H1 (cell line): ENCODE data around the gene TLE2. TPM values are rescaled to one million over a fixed set of nuclear protein-coding genes. Genes with fewer than 3 reads are reported as not detected.

ENCODE experiments used
- ASH2L ChIP-seq: fragments of 200-600, 300-600 bp; sonication (generic); IDR thresholded peaks from one replicate; pipeline ENCODE4 v1.7.1; 2017; ENCODE audit warnings: low read length
- ATF2 ChIP-seq: IDR thresholded peaks from 2 replicates; pipeline ENCODE4 v1.6.1; 2012; ENCODE audit warnings: low read length, inconsistent platforms
- ATF3 ChIP-seq: IDR thresholded peaks from 2 replicates; pipeline ENCODE4 v1.6.1; 2011; ENCODE audit warnings: low read depth, mild to moderate bottlenecking, low read length; ENCODE audit not compliant: insufficient read depth
- CEBPB ChIP-seq: IDR thresholded peaks from 2 replicates; pipeline ENCODE4 v1.6.1; 2012; ENCODE audit warnings: low read depth, low read length
- EZH2 ChIP-seq: fragments of 200-600 bp; sonication (generic); IDR thresholded peaks from 2 replicates; pipeline ENCODE4 v1.7.1; 2012; ENCODE audit warnings: low read depth, mild to moderate bottlenecking, moderate library complexity, low read length, inconsistent platforms; ENCODE audit not compliant: severe bottlenecking
- NANOG ChIP-seq: IDR thresholded peaks from 2 replicates; pipeline ENCODE4 v1.6.1; 2011; ENCODE audit warnings: low read length, low read depth, mild to moderate bottlenecking, inconsistent platforms; ENCODE audit not compliant: insufficient read depth, poor library complexity, severe bottlenecking
- PHF8 ChIP-seq: fragments of 200-600 bp; sonication (generic); conservative IDR thresholded peaks from 2 replicates; pipeline ENCODE4 v1.7.1; 2012; ENCODE audit warnings: low read depth, mild to moderate bottlenecking, inconsistent platforms, low read length, moderate library complexity
- POLR2A ChIP-seq, 2 experiments: IDR thresholded peaks; 1 replicate in 1 of 2; 2 replicates in 1 of 2; pipeline ENCODE4 v1.6.1; 2011; ENCODE audit warnings: low read depth in 2 of 2, low read length in 2 of 2, mild to moderate bottlenecking in 2 of 2; ENCODE audit errors: control extremely low read depth in 1 of 2
- POLR2AphosphoS5 ChIP-seq: IDR thresholded peaks from 2 replicates; pipeline ENCODE4 v1.6.1; 2011; ENCODE audit warnings: low read depth, low read length
- RAD21 ChIP-seq, 2 experiments: IDR thresholded peaks in 1 of 2; conservative IDR thresholded peaks in 1 of 2; 2 replicates each; pipeline ENCODE4 v1.6.1; 2011; ENCODE audit warnings: low read depth in 2 of 2, low read length in 2 of 2, improper control_type of control experiment in 1 of 2, inconsistent platforms in 1 of 2, mild to moderate bottlenecking in 1 of 2, moderate library complexity in 1 of 2
- RFX5 ChIP-seq: IDR thresholded peaks from 2 replicates; pipeline ENCODE4 v1.6.1; 2011; ENCODE audit warnings: low read depth, low read length, improper control_type of control experiment, borderline replicate concordance
- SAP30 ChIP-seq: fragments of 300-600 bp; sonication (generic); IDR thresholded peaks from 2 replicates; pipeline ENCODE4 v1.7.1; 2012; ENCODE audit warnings: low read length, moderate library complexity, mild to moderate bottlenecking, inconsistent platforms; ENCODE audit not compliant: insufficient read depth, insufficient replicate concordance
- SIN3A ChIP-seq, 2 experiments: IDR thresholded peaks in 1 of 2; conservative IDR thresholded peaks in 1 of 2; 2 replicates each; pipeline ENCODE4 v1.6.1; 2011 to 2012; ENCODE audit warnings: low read length in 2 of 2, improper control_type of control experiment in 1 of 2, low read depth in 1 of 2, mild to moderate bottlenecking in 1 of 2
- SIX5 ChIP-seq: IDR thresholded peaks from 2 replicates; pipeline ENCODE4 v1.6.1; 2011; ENCODE audit warnings: mild to moderate bottlenecking, low read depth, low read length
- SP4 ChIP-seq: IDR thresholded peaks from 2 replicates; pipeline ENCODE4 v1.6.1; 2012; ENCODE audit warnings: low read length, inconsistent platforms
- TEAD4 ChIP-seq: IDR thresholded peaks from 2 replicates; pipeline ENCODE4 v1.6.1; 2012; ENCODE audit warnings: low read depth, low read length, inconsistent platforms, mixed read lengths
- YY1 ChIP-seq: IDR thresholded peaks from 2 replicates; pipeline ENCODE4 v1.6.1; 2011; ENCODE audit warnings: low read depth, mild to moderate bottlenecking, low read length
- ZNF274 ChIP-seq: IDR thresholded peaks from 2 replicates; pipeline ENCODE4 v1.7.0; 2012; ENCODE audit warnings: low read length, borderline replicate concordance; ENCODE audit errors: extremely low read depth
- polyA plus RNA-seq, 7 experiments: library from polyadenylated mRNA; depleted of rRNA in 3 of 7; stranded (reverse) in 5 of 7; unstranded in 2 of 7; fragments of >200 nt in 5 of 7; fragments of 200-250 nt in 2 of 7; gene quantifications; 1 replicate in 5 of 7; 2 replicates in 1 of 7; 4 replicates in 1 of 7; pipeline versions ENCODE4 v1.2.1 to v1.2.3, GENCODE V29; 2011 to 2013; ENCODE audit warnings: missing spikeins in 2 of 7, mixed read lengths in 2 of 7
- total RNA-seq: library from RNA; stranded (reverse); fragmentation: NEBNext Ultra II Directional; extraction: Animal tissue kit (Norgen Biotek cat#: 25700); gene quantifications from 2 replicates; pipeline ENCODE4 v1.2.1, GENCODE V29; 2021

The TLE2 gene
- total and polyA plus RNA-seq, 2 of the 8 experiments (the other 6 are each of a cell fraction or from before 2014, with no cell fraction given) = 8.0 to 11.5 TPM

GRCh38 chr19:2962018-2962670 is 66.9 kb downstream of the TLE2 start (continued):
- no peak for TF ChIP-seq NANOG
- no peak for TF ChIP-seq RFX5
- 0 out of 2 replicates have a peak, but pooled peaks have one; percentile 10 for TF ChIP-seq TEAD4
- TF ChIP-seq ZNF274 = no peak
- no peak for TF ChIP-seq ATF3
- TF ChIP-seq CEBPB = peak; percentile 50; the same call in 1 of the 2 replicates
- no peak for TF ChIP-seq PHF8
- TF ChIP-seq YY1 = no peak
- no peak for TF ChIP-seq SP4
- TF ChIP-seq SIX5 = no peak
- peak; percentile 97 to 98 for TF ChIP-seq RAD21 (IDR thresholded peaks at IDR 0.05 in 1 of 2, conservative IDR thresholded peaks at IDR 0.05 in 1 of 2; ENCODE audit: low read depth in 2 of 2, low read length in 2 of 2)
- no peak for TF ChIP-seq ASH2L
- TF ChIP-seq POLR2A (IDR thresholded peaks at IDR 0.05; ENCODE audit: control extremely low read depth in 1 of 2, low read depth in 2 of 2, low read length in 2 of 2) = no peak
- no peak for TF ChIP-seq SAP30
- TF ChIP-seq POLR2AphosphoS5 = no peak
- TF ChIP-seq ATF2 = peak; percentile 100
- 0 out of 4 replicates have a peak, but pooled peaks of 1 of the 2 experiments have one; percentile 31 for TF ChIP-seq SIN3A (conservative IDR thresholded peaks at IDR 0.05 in 1 of 2, IDR thresholded peaks at IDR 0.05 in 1 of 2; ENCODE audit: low read depth in 1 of 2, low read length in 2 of 2)
- TF ChIP-seq EZH2 = no peak
